IMR-90 (cell line): ENCODE results near the gene NKX6-2. TPM values are rescaled to one million over a fixed set of nuclear protein-coding genes. Genes with fewer than 3 reads are reported as not detected.

Source experiments
- ATAC-seq: fragments of 200-7000 bp; cut with Tn5 transposase; 2 replicates; pipeline ENCODE4 v1.9.1; 2020; ENCODE audit warnings: low read depth, mild to moderate bottlenecking, moderate library complexity
- BruUV-seq: library from RNA; stranded (reverse); fragments of 400-500 nt; replicated peaks from 2 replicates; lab custom pipeline; 2021; lab: Mats Ljungman, UMichigan
- CTCF ChIA-PET: fragments of 300-600 bp; formaldehyde crosslinking; extraction: SDS; loops from one replicate; lab custom pipeline; 2021; ENCODE audit warnings: antibody characterized with exemption; lab: Yijun Ruan, JAX
- POLR2A ChIA-PET: fragments of 300-600 bp; sonication (Branson Sonifier 250); formaldehyde crosslinking; loops from one replicate; lab custom pipeline; 2022; ENCODE audit warnings: antibody characterized with exemption; ENCODE audit not compliant: unreplicated experiment; lab: Charles Lee
- DNase-seq: peaks from one replicate; pipeline ENCODE4 v3.0.0; 2013
- H2AFZ ChIP-seq: replicated peaks from 2 replicates; pipeline ENCODE3; 2013; ENCODE audit warnings: low read length, mild to moderate bottlenecking; ENCODE audit not compliant: poor library complexity
- H2AK5ac ChIP-seq: 2 replicates; pipeline ENCODE4 v1.6.1; 2013; ENCODE audit warnings: low read depth, low read length, inconsistent platforms
- H2AK9ac ChIP-seq: replicated peaks from 2 replicates; pipeline ENCODE3; 2013; ENCODE audit warnings: mild to moderate bottlenecking, low read depth, low read length, moderate library complexity; ENCODE audit not compliant: poor library complexity
- H2BK120ac ChIP-seq: 2 replicates; pipeline ENCODE4 v1.6.1; 2013; ENCODE audit warnings: low read depth, low read length, inconsistent platforms
- H2BK15ac ChIP-seq: 3 replicates; pipeline ENCODE4 v1.6.1; 2013; ENCODE audit warnings: low read depth, low read length, inconsistent platforms
- H2BK20ac ChIP-seq: 2 replicates; pipeline ENCODE4 v1.6.1; 2013; ENCODE audit warnings: low read depth, mild to moderate bottlenecking, inconsistent platforms, low read length, moderate library complexity
- H2BK5ac ChIP-seq: 2 replicates; pipeline ENCODE4 v1.6.1; 2013; ENCODE audit warnings: mild to moderate bottlenecking, low read depth, low read length, inconsistent platforms; ENCODE audit not compliant: poor library complexity, severe bottlenecking
- H3K14ac ChIP-seq: replicated peaks from 2 replicates; pipeline ENCODE4 v1.6.1; 2013; ENCODE audit warnings: low read depth, low read length, inconsistent platforms
- H3K18ac ChIP-seq: 2 replicates; pipeline ENCODE4 v1.6.1; 2013; ENCODE audit warnings: low read depth, low read length, control low read depth
- H3K23ac ChIP-seq: 2 replicates; pipeline ENCODE4 v1.6.1; 2013; ENCODE audit warnings: low read depth, low read length, inconsistent platforms
- H3K27ac ChIP-seq: 2 replicates; pipeline ENCODE4 v1.5.1; 2013; ENCODE audit warnings: mild to moderate bottlenecking, control low read depth, low read length; ENCODE audit not compliant: insufficient read depth
- H3K27me3 ChIP-seq: 2 replicates; pipeline ENCODE4 v1.6.1; 2013; ENCODE audit warnings: low read length; ENCODE audit not compliant: control insufficient read depth, insufficient read depth
- H3K36me3 ChIP-seq: 2 replicates; pipeline ENCODE4 v1.6.1; 2013; ENCODE audit warnings: low read length, mixed read lengths; ENCODE audit not compliant: control insufficient read depth, insufficient read depth
- H3K4ac ChIP-seq: 2 replicates; pipeline ENCODE4 v1.6.1; 2013; ENCODE audit warnings: low read depth, low read length, inconsistent platforms
- H3K4me1 ChIP-seq: 2 replicates; pipeline ENCODE4 v1.6.1; 2013; ENCODE audit warnings: low read length, mixed read lengths; ENCODE audit not compliant: control insufficient read depth, insufficient read depth
- H3K4me2 ChIP-seq: 2 replicates; pipeline ENCODE4 v1.6.1; 2013; ENCODE audit warnings: low read depth, mild to moderate bottlenecking, control low read depth, low read length, moderate library complexity
- H3K4me3 ChIP-seq: 2 replicates; pipeline ENCODE4 v1.5.1; 2013; ENCODE audit warnings: low read depth, mild to moderate bottlenecking, control low read depth, low read length, moderate library complexity; ENCODE audit not compliant: insufficient read depth
- H3K56ac ChIP-seq: 2 replicates; pipeline ENCODE4 v1.6.1; 2013; ENCODE audit warnings: low read length, inconsistent platforms; ENCODE audit not compliant: insufficient read depth; ENCODE audit errors: extremely low read depth
- H3K79me1 ChIP-seq, 2 experiments: 2 replicates each; pipeline ENCODE4 v1.6.1; 2013; ENCODE audit warnings: low read length in 2 of 2, inconsistent platforms in 1 of 2, low read depth in 1 of 2
- H3K9ac ChIP-seq: 2 replicates; pipeline ENCODE4 v1.6.1; 2013; ENCODE audit warnings: low read depth, low read length, control low read depth
- H3K9me1 ChIP-seq: 2 replicates; pipeline ENCODE4 v1.6.1; 2013; ENCODE audit warnings: low read length, inconsistent platforms; ENCODE audit not compliant: insufficient read depth
- H3K9me3 ChIP-seq: 2 replicates; pipeline ENCODE4 v1.6.1; 2013; ENCODE audit warnings: low read length; ENCODE audit not compliant: control insufficient read depth, insufficient read depth
- H4K20me1 ChIP-seq: 2 replicates; pipeline ENCODE4 v1.6.1; 2013; ENCODE audit warnings: low read length, inconsistent platforms; ENCODE audit not compliant: insufficient read depth
- H4K5ac ChIP-seq: 2 replicates; pipeline ENCODE4 v1.6.1; 2013; ENCODE audit warnings: mild to moderate bottlenecking, low read depth, low read length, control low read depth
- H4K8ac ChIP-seq, 2 experiments: 2 replicates each; pipeline ENCODE4 v1.6.1; 2013; ENCODE audit warnings: low read depth in 2 of 2, low read length in 2 of 2, control low read depth in 1 of 2, inconsistent platforms in 1 of 2
- H4K91ac ChIP-seq: 2 replicates; pipeline ENCODE4 v1.6.1; 2013; ENCODE audit warnings: low read depth, low read length, inconsistent platforms; ENCODE audit not compliant: insufficient read depth
- ELK1 ChIP-seq: fragments of 150-350 bp; IDR thresholded peaks from 2 replicates; pipeline ENCODE4 v1.6.1; 2016; ENCODE audit warnings: low read depth, mild to moderate bottlenecking, low read length, moderate library complexity, borderline replicate concordance
- RCOR1 ChIP-seq: IDR thresholded peaks from 2 replicates; pipeline ENCODE4 v1.6.1; 2012; ENCODE audit warnings: mild to moderate bottlenecking, low read length, improper control_type of control experiment; ENCODE audit not compliant: insufficient replicate concordance
- WGBS, 2 experiments: methylation state at CpG; one replicate each; pipeline versions ENCODE4 v1.1.5 to v1.1.7; 2013; ENCODE audit warnings: missing lambda C conversion rate in 2 of 2; ENCODE audit not compliant: insufficient read length in 1 of 2; ENCODE audit errors: extremely low coverage in 2 of 2; 5-methylcytosine and 5-hydroxymethylcytosine counted together
- dilution Hi-C: fragments of 300-500 bp; cut with HindIII; formaldehyde crosslinking; loops from one replicate; pipeline ENCODE4 v1.14.3; 2018; ENCODE audit warnings: low sequenced_read_pairs; ENCODE audit not compliant: unreplicated experiment
- in situ Hi-C: fragments of 300-500 bp; cut with MboI; formaldehyde crosslinking; loops from 3 replicates; pipeline ENCODE4 v1.14.3; 2019; ENCODE audit warnings: low sequenced_read_pairs, inconsistent platforms, mixed read lengths
- intact Hi-C: fragments of 100-400 bp; cut with micrococcal nuclease; formaldehyde crosslinking; loops from 2 replicates; pipeline ENCODE4 v1.10.0; 2022
- polyA plus RNA-seq, 3 experiments: library from polyadenylated mRNA; depleted of rRNA; stranded (reverse); fragments of >200 nt; gene quantifications; 2 replicates each; pipeline ENCODE4 v1.2.3, GENCODE V29; 2012; ENCODE audit warnings: low replicate concordance in 1 of 3
- total RNA-seq: library from RNA; depleted of rRNA; stranded (reverse); fragments of >200 nt; gene quantifications from 2 replicates; pipeline ENCODE4 v1.2.3, GENCODE V29; 2012

The NKX6-2 gene
- total and polyA plus RNA-seq, 2 of the 4 experiments (the other 2 are of a cell fraction): not detected

GRCh38 chr10:132815168-132815857, 29.4 kb upstream of the NKX6-2 start:
- H3K23ac ChIP-seq: no peak overlapping the region
- DNase-seq: no peak
- H3K79me1 ChIP-seq: no peaks in the 10 kb centered on the region
- no peak overlapping the region for H2BK15ac ChIP-seq
- H2AFZ ChIP-seq: no peak overlapping the region
- dilution Hi-C loops: no loop called here
- no peak overlapping the region for H3K4me3 ChIP-seq
- no peak overlapping the region for H3K4me2 ChIP-seq
- no peaks in the 10 kb centered on the region for H3K9me1 ChIP-seq
- in situ Hi-C loops: no loop called here
- H4K20me1 ChIP-seq: no peaks in the 10 kb centered on the region
- no peak overlapping the region for H3K14ac ChIP-seq
- ChIA-PET CTCF (no interaction called here), POLR2A (no interaction called here)
- H2BK120ac ChIP-seq: no peak overlapping the region
- H3K9ac ChIP-seq: no peak overlapping the region
- peaks cover 2% of the 10 kb centered on the region; the same call in 1 of the 2 replicates for H3K9me3 ChIP-seq
- intact Hi-C loops: no loop called here
- no TSS peak for BruUV-seq
- no peak overlapping the region for H2BK20ac ChIP-seq
- 49% methylated on average over 6 of the region's 18 CpGs; no CpG with 5 or more reads in 1 of the 2 experiments for WGBS, 2 experiments
- H2BK5ac ChIP-seq: no peak overlapping the region
- H3K18ac ChIP-seq: no peak overlapping the region
- no peak overlapping the region for H2AK9ac ChIP-seq
- ATAC-seq: no peak
- peaks cover 9% of the 10 kb centered on the region for H3K27me3 ChIP-seq
- no peaks in the 10 kb centered on the region for H3K4me1 ChIP-seq
- H4K5ac ChIP-seq: no peak overlapping the region
- H3K36me3 ChIP-seq: no peaks in the 10 kb centered on the region
- H2AK5ac ChIP-seq: no peak overlapping the region
- TF ChIP-seq RCOR1 (no peak), ELK1 (no peak)
- H3K56ac ChIP-seq: no peak overlapping the region
- no peak overlapping the region for H3K27ac ChIP-seq
- H4K8ac ChIP-seq: no peak overlapping the region
- no peak overlapping the region for H3K4ac ChIP-seq
- no peak overlapping the region for H4K91ac ChIP-seq
